NCI-H1105 treated with DMSO at 0.1 percent for 48 hours (cell line): Measurements from ENCODE around the gene PARN.
"Not testable (repeated sequence)": the region's sequence is repeated elsewhere in the genome, so short reads cannot be mapped to it uniquely, and the experiment has no call there.

Experiments
- DNase-seq: peaks from one replicate; lab custom pipeline; 2025; lab: John Stamatoyannopoulos, UW

PARN gene

DNA sequence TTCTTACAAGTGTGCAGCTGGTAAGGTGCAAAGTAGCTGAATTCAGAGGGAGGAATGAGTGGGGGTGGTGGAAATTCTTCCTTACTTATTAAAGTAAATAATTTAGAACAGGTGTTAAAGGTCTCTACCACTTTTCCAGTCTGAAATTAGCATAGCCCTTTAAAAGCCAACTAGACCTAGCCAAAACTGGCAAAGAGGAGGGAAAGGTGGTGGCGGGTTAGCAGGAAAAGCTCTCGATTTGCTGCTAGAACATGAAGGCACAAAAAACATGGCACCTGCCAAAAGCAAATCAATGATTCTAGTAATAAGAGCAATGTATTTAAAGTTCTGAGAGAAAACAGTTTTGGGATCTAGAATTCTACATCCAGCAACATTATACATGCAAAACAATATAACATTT lies 157.7 kb downstream of the PARN start:
- DNase-seq = no peak

DNA sequence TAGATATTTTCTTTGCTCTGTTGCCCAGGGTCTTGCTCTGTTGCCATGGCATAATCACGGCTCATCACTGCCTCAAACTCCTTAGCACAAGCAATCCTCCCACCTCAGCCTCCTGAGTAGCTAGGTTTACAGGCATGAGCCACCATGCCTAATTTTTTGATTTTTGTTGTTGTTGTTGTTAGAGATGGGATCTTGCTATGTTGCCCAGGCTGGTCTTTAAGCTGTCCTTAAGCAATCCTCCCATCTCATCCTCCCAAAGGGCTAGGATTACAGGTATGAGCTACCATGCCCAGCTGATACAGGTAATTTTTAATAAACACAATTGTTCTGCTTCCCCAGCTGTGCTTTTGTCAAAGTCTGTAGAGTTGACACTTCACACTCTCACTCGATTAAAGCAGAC lies 159.3 kb downstream of the PARN start:
- DNase-seq = no peak

DNA sequence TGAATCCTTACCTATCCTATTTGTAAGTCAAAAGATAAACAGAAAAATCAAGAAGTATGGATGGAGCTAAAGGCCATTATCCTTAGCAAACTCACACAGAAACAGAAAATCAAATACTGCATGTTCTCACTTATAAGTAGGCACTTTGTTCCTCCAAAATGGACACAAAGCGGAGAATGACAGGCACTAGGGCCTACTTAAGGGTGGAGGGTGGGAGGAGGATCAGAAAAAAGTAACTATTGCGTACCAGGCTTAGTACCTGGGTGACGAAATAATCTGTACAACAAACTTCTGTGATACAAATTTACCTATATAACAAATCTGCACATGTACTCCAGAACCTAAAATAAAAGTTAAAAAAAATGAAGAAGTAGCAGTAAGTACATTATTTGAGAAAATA lies 164.3 kb downstream of the PARN start:
- no peak for DNase-seq

DNA sequence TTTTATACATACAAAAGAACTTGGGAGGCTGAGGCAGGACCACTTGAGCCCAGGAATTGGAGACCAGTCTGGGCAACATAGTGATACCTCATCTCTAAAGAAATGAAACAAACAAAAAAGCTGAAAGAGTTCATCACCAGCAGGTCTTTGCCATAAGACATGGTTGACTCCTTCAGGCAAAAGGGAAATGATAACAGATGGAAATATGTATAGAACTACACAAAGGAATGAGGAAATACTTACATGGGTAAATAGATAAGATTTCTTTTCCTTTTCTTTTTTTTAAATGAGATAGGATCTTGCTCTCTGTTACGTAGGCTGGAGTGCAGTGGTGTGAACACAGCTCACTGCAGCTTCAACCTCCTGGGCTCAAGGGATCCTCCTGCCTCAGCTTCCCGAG lies 165.3 kb downstream of the PARN start:
- no peak for DNase-seq

DNA sequence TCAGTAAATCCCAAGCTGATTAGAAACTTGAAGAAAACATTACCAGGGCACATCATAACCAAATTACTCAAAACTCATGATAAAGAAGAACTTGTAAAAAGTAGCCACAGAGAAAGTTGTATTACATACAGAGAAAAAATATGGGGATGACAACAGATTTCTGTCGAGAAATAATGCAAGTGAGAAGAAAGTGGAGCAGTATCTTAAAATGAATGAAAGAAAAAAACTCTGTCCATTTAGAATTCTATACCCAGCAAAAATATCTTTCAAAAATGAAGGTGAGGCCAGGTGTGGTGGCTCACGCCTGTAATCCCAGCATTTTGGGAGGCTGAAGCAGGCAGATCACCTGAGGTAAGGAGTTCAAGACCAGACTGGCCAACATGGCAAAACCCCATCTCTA lies 165.9 kb downstream of the PARN start:
- DNase-seq = no peak

DNA sequence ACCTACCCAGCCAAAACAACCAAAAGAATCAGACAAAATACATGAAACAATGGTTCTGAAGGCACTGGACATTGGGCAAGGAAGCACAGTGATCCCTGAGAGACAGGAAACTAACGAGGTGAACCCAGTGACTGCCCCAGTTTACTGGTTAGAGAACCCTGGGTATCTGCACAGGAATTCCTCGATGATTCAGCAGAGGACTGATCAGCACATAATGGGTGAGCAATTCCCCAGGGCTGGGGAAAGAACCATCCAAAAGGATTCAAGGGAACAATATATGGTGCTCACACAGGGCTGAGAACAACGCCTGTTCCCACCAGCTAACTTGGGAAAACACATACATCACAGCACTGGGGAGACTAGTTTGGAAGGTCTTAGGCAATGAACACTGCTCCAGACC lies 167.2 kb downstream of the PARN start:
- no peak for DNase-seq

DNA sequence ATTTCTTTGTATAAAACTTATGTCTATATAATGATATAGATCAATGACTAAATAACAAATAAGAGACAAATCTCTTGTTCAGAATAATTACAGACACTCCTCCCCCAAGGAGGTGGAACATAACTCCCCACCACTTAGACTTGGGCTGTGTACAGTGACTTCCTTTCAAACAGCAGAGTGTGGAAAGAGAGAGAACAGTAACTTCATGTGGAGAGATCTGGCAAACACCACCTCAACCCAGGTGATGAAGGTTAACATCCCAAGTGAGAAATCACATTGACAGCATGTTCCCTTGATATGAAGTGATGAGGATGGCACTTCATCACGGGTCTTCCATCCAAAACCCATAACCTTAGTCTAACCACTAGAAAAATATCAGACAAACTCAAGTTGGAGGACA lies 169.3 kb downstream of the PARN start:
- no peak for DNase-seq

DNA sequence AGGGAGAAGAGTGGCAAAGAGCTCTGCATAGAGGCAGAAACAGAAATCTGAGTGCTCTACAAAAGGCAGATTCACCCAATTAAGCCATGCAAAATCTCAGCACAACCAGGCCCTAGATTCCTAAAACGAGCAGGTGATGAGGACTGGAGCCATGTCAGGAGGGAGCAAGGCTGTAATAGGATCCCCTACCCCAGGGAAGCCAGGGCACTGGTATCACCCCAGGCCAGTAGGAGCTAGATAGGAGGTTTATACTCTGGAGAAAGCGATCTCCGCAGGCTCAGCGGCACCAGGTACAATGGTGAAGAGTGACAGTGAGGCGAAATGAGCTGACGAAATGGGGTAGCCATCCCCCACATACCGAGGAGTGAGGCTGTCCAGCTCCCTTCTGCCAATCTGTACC lies 171.5 kb downstream of the PARN start:
- DNase-seq = no peak

DNA sequence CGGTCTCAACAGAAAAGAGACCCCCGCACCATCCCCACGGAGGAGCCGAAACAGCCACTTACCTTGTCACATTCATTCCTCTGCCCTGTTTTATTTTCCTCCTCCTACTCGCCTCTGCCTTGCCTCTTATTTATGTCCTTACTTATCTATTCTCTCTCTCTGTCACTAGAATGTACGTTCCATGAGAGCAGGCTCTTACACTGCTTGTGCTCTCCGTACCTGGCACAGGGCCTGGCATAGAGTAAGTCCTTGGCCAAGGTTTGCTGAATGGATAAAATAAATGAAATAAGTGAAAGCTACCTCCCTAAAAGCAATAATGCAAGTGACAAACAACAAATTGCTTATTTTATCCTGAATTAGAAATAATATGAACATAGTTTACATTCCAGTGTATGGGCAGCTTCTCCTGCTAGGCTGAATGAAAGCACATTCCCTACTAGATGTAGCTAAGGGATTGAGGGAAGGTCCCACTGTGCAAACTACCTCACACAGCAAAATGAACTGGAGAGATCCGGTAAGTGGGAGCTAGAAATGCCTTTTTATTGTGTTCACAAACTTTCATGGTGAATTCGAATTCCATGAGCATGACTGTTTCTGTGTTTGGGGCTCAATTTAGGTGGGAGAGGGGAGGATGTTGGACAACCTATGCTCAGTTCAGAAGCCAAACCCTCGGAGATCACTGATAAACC lies 173.1 kb downstream of the PARN start:
- no peak for DNase-seq

DNA sequence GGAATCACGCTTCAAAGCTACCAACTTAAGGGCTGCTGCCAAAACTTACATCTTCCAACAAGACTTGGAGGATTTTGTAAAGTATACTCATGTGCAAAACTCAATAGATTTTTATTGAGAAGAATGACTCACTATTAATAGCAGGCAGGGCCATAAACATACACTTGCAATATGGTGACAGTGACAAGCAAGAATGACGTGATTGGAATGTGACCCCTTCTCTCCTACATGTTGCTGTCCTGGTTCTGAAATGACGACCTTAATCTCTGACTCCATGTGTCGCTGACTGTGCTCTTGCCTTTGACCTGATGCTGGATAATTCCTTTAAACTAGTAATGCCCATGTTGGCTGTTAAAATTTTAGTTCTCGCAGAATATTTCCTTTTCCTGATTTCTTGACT lies 174.5 kb downstream of the PARN start:
- DNase-seq = no peak

DNA sequence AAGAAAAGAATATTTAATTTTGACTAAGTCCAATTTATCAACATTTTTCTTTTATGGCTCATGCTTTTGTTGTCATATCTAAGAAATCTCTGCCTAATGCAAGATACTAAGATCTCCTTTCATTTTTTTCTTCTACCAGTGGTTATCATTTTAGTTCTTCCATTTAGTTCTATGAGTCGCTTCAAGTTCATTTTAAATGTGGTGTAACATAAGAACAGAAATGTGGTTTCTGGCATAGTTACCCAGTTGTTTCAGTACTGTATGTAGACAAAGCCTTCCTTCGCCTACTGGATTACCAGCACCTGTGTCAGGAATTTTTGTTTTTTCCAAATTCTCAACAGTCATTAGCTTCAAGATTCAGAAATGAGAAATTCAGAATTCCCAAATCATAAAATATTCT lies 175.7 kb downstream of the PARN start:
- no peak for DNase-seq

DNA sequence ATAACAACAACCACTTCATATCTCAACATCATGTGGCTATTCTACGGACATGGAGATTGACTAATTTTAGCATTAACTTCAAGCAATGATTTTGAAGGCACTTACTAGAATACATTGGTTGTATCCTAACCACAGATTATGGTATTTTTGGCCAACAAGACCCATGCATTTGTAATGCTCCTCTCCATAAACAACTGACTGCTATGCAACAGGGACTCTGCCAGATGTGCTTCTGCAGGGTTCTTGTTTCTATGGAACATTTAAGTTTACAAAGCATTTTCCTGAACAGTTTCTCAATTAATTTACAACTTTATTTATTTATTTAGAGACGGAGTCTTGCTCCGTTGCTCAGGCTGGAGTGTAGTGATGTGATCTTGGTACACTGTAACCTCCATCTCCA lies 178.0 kb downstream of the PARN start:
- DNase-seq = no peak

DNA sequence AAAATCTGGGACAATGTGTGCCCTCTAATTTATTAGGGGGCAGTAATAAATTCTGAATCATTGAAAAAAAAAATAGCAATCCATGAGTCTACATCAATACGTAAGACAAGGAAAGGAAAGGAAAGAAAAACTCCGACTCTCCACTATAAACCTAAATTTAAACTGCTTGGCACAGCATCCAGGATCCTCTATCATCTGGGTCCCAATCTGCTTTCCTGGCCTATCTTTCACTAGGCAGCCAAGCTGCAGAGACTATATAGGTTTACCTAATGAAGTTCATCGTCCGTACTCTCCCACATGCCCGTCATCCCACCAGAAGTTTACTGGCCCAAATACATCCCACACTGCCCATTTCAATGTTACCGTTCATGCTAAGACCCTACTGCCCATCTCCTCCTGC lies 179.2 kb downstream of the PARN start:
- no peak for DNase-seq

DNA sequence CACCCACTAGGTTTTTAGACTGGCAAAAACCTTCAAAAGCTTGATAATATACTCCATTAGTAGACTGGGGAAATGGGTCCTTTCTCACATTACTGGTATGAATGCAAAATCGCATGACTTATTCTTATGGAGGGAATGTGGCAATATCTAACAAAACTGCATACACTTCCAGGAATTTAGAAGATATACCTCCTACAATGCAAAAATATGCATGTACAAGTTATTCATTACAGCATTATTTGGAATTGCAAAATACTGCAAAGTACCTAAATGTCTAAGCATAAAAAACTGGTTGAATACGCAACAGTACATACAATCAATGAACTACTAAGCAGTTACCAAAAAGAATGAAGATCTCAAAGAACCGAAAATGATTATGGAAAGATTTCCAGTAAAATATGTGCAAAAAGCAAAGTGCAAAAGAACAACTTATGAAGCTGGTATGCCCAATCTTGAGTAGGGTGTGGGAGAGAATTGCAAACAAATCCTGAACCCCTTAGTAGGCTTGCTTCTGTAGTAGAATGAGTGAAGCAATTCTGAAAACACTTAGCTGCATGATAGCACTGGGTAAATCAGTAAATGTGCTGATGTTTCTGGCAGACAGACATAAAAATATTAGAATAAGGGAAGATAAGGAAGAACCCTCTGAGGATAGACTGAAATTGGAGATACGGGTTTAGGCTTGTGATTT lies 180.1 kb downstream of the PARN start:
- DNase-seq = no peak

DNA sequence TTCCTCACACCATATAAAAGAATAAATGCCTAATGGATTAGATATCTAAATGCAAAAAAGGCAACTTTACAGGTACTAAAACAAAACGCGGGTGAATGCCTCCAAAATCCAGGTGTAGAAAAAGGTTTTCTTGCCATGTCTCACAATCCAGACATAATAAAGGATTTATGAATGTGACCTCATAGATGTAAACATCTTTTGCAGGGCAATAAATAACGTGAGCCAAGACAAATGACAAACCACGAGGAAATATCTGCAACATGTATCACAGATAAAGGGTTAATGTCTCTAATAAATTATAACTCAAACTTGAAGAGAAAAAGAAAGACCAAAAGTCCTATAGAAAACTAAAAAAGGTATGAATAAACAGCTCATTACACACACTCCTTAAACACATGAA lies 180.7 kb downstream of the PARN start:
- no peak for DNase-seq

DNA sequence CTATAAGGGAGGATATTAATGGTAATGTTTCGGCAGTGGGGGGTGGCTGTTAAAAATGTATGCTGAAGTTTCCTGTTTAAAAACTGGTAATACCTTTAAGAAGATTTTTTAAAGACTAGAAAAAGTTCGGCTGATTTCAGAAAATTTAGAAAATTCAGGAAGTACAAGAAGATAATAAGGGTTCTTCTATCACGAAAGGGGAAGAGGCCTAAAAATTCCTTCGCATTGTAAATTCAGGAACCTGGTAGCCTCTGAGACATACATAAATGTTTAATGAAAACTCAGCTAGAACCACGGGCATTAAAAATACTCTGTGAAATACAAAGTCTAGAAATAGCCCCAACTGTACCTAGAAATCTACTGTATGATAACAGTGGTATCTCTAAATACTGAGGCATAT lies 181.2 kb downstream of the PARN start:
- DNase-seq = no peak

DNA sequence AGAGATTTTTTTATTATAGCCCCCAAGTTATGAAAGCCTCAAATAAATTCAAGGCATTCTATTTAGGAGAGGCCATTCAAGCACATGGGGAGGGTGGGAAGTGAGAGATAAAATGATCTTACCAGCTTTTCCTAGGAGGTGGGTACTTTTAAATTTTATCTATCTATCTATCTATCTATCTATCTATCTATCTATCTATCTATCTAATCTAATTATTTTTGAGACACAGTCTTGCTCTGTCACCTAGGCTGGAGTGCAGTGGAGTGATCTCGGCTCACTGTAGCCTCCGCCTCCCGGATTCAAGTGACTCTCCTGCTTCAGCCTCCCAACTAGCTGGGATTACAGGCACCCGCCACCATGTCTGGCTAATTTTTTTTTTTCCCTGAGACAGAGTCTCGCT lies 182.3 kb downstream of the PARN start:
- DNase-seq = no peak

DNA sequence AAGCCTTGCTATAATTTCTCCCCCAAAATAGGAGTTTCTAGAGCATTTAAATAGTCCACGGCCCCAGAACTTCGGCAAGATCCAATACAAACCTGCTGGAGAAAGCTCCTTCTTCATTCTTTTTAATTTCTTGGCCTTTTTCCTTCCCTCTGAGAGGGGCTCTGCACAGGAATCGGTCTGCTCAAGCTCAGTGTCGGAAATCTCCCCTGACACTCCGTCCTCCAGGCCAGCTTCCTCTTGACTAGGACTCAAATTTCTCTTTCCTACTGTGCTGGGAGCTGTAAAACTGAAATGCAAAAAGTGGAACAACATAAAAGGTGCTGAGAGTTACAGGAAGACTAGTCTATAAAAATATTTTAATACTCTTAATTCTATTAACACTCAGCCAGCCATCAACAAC lies 183.3 kb downstream of the PARN start:
- DNase-seq = no peak

DNA sequence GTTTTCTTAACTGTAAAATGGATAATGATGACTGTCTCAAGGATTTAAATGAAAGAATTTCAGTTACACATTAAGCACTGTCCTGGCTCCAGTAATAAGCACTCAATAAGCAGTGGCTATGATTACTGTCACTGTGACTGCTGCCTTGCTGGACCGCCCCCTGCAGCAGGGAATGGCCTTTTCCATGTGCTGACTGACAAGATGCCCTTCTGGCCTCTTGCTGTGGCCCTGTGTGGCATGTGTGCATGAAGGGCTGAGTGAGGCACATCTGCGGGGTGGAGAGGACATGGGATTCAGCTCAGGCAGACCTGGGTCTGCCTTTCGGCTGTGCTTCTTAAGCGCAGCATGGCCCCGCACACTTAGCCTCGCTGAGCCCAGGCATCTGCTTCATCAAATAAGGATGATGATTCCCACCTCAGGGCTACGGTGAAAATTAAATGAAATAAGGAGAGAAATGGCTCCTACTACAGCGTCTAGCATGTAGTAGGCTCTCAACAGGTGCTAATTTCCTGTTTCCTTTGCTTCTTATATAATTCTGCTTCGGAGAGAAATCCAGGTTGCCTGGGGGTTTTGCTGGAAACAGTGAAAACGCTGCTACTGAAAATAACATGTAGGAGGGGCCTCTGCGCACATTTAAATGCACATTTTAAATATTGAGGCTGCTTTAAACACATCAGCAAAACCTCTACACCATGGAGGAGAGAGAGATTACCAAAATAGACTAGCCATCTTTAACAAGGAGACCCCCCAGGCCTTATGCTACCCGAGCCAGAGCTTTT lies 183.9 kb downstream of the PARN start:
- DNase-seq = no peak

DNA sequence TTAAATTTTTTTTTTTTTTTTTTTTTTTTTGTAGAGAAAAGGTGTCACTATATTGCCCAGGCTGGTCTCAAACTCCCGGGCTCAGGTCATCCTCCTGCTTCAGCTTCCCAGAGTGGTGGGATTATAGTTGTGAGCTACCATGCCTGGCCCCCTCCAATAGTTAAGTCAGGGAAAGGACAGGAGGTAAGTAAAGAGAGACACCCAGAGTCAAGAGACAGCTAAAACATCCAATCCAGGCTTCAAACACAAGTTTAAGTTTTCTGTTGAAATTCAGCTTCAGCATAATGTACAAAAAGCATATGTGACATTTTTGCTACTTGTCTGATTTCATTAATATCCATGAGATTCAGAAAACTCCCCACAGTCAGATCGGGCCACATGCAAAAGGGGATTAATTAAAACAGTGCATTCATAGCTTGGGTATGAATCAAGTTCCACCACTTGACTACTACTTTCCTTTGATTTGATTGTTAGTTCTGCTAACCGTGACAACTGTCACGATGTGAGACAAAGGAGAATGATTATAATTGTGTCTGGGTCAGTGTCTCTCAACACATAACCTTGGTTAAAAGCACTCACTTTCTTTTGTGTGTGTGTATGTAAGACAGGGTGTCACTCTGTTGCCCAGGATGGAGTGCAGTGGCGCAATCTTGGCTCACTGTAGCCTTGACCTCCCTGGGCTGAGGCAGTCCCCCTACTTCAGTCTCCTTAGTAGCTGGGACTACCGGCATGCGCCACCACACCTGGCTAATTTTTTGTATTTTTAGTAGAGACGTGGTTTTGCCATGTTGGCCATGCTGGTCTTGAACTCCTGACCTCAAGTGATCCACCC lies 184.9 kb downstream of the PARN start:
- no peak for DNase-seq

DNA sequence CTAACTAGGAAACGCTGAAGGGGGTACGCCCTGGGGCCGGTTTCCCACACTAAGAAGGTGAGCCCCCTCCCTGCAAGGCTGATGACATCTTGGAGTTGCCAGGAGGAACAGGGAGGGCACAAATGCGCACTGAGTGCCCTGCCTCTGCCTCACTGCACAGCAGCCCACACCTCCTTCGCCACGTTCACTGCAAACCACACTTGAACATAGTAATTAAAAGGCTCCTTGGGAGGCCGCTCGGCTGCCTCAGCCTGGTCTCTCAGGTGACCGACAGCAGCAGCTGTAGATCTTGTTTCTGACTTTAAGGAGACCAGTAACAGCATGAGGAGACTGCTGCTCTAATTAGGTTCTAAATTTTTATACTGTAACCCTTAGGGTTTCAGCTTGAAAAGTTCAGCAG lies 188.5 kb downstream of the PARN start:
- DNase-seq = not testable (repeated sequence)

DNA sequence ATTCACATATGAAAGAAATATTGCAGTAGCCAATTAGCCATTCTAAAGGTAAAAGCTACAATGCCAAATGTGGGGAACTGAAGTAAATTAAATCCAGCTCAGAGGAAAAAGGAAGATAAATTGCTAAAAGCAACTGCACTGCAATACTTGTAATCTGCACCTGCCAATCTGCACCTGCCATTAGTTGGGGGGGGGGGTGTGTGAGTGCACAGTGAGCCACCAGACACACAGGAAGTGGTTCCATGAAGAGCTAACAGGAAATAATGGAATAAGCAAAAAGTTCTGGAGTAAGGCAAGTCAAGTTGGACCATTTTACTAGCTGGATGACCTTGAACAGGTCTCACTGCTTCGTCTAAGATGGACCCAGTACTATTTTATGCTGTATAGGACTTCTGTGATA lies 191.8 kb downstream of the PARN start:
- peak; percentile 43 for DNase-seq
